ENCODE measurements around the gene DNPH1.

Gene DNPH1

GRCh38 chr6:43193929-43194328 is 35.4 kb downstream of the DNPH1 start:
- Histone ChIP-seq H3K4me3 (ENCODE audit: low read length, poor library complexity, severe bottlenecking) (no peak overlapping the region), H3K9ac (ENCODE audit: low read depth, low read length, poor library complexity, severe bottlenecking) (no peak overlapping the region), H4K20me1 (ENCODE audit: insufficient read depth, low read length, poor library complexity, severe bottlenecking) (no peaks in the 10 kb centered on the region), H3K36me3 (ENCODE audit: insufficient read depth, low read length) (peaks cover 7% of the 10 kb centered on the region; the same call in 1 of the 2 replicates), H3K27me3 (ENCODE audit: insufficient read depth, low read length, poor library complexity, severe bottlenecking) (no peaks in the 10 kb centered on the region), H3K9me2 (replicated peaks; ENCODE audit: low read depth, low read length) (no peaks in the 10 kb centered on the region), H3K4me1 (ENCODE audit: insufficient read depth, low read length, poor library complexity, severe bottlenecking) (no peaks in the 10 kb centered on the region), H3F3A (ENCODE audit: low read depth) (no peaks in the 10 kb centered on the region; the same call in 1 of the 2 replicates), H3K9me3 (ENCODE audit: insufficient read depth, low read depth, low read length) (no peaks in the 10 kb centered on the region), H2AFZ (ENCODE audit: low read length) (no peak overlapping the region), H3K4me2 (ENCODE audit: low read depth, low read length, poor library complexity, severe bottlenecking) (no peak overlapping the region), H3K79me2 (ENCODE audit: insufficient read depth, low read length) (no peaks in the 10 kb centered on the region)
- no peak for TF ChIP-seq CTCF (conservative IDR thresholded peaks at IDR 0.05; ENCODE audit: low read length)
- TF ChIP-seq EZH2phosphoT487 (IDR thresholded peaks at IDR 0.05; ENCODE audit: borderline replicate concordance): no peak

DNA sequence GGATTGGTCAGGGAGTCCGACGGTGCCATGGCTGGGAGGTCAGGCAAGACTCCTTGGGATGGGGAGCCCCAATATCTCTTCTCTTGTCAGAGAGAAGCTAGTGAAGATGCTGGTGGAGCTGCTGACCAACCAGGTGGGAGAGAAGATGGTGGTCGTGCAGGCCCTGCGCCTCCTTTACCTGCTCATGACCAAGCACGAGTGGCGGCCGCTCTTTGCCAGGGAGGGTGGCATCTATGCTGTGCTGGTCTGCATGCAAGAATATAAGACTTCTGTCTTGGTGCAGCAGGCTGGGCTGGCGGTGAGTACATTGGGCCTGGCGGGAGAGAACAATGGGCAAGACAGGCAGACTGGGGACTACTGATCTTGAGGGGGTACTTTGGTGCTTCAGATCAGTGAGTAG is 36.4 kb downstream of the DNPH1 start:
- Histone ChIP-seq H3K27me3 (ENCODE audit: insufficient read depth, low read length, poor library complexity, severe bottlenecking) (no peaks in the 10 kb centered on the region), H4K20me1 (ENCODE audit: insufficient read depth, low read length, poor library complexity, severe bottlenecking) (no peaks in the 10 kb centered on the region), H3K9ac (ENCODE audit: low read depth, low read length, poor library complexity, severe bottlenecking) (no peak overlapping the region), H3K4me2 (ENCODE audit: low read depth, low read length, poor library complexity, severe bottlenecking) (no peak overlapping the region), H3K9me2 (replicated peaks; ENCODE audit: low read depth, low read length) (no peaks in the 10 kb centered on the region), H3K4me1 (ENCODE audit: insufficient read depth, low read length, poor library complexity, severe bottlenecking) (no peaks in the 10 kb centered on the region), H3K4me3 (ENCODE audit: low read length, poor library complexity, severe bottlenecking) (no peak overlapping the region), H3K36me3 (ENCODE audit: insufficient read depth, low read length) (peaks cover 4% of the 10 kb centered on the region; the same call in 1 of the 2 replicates), H2AFZ (ENCODE audit: low read length) (no peak overlapping the region), H3K79me2 (ENCODE audit: insufficient read depth, low read length) (no peaks in the 10 kb centered on the region), H3K9me3 (ENCODE audit: insufficient read depth, low read depth, low read length) (no peaks in the 10 kb centered on the region), H3F3A (ENCODE audit: low read depth) (no peaks in the 10 kb centered on the region; the same call in 1 of the 2 replicates)
- TF ChIP-seq CTCF (conservative IDR thresholded peaks at IDR 0.05; ENCODE audit: low read length): no peak
- TF ChIP-seq EZH2phosphoT487 (IDR thresholded peaks at IDR 0.05; ENCODE audit: borderline replicate concordance): no peak

DNA sequence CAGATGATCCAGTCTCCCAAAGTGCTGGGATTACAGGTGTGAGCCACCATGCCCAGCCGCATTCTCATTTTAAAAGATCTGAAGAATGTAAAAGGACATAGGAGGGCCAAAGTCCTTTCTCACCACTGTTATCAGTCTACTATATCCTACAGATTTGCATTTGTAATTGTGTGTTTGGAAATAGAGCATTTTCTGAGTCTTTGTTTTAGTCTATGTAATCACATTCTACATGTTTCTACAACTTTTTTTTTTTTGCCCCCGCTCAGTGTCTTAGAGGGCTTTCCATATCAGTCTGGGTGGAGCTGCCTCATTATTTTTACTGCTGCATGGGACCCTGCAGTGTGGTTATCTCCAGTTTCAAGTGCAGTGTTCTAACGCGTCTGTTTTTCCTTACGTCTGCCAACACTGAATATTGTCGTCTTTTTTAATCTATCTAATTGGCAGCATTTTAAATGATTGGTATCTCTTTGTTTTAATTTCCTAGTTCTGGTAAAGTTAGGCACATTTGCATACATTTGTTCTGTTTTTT is 39.4 kb downstream of the DNPH1 start:
- Histone ChIP-seq H3K4me3 (ENCODE audit: low read length, poor library complexity, severe bottlenecking) (no peak overlapping the region), H3K9me3 (ENCODE audit: insufficient read depth, low read depth, low read length) (no peaks in the 10 kb centered on the region), H3K36me3 (ENCODE audit: insufficient read depth, low read length) (peaks cover 16% of the 10 kb centered on the region; the same call in 1 of the 2 replicates), H3K4me2 (ENCODE audit: low read depth, low read length, poor library complexity, severe bottlenecking) (no peak overlapping the region), H3K9ac (ENCODE audit: low read depth, low read length, poor library complexity, severe bottlenecking) (no peak overlapping the region), H3K4me1 (ENCODE audit: insufficient read depth, low read length, poor library complexity, severe bottlenecking) (peaks cover 15% of the 10 kb centered on the region), H3K79me2 (ENCODE audit: insufficient read depth, low read length) (peaks cover 10% of the 10 kb centered on the region; the same call in 1 of the 2 replicates), H3K27me3 (ENCODE audit: insufficient read depth, low read length, poor library complexity, severe bottlenecking) (no peaks in the 10 kb centered on the region), H3F3A (ENCODE audit: low read depth) (no peaks in the 10 kb centered on the region; the same call in 1 of the 2 replicates), H4K20me1 (ENCODE audit: insufficient read depth, low read length, poor library complexity, severe bottlenecking) (no peaks in the 10 kb centered on the region), H2AFZ (ENCODE audit: low read length) (no peak overlapping the region), H3K9me2 (replicated peaks; ENCODE audit: low read depth, low read length) (no peaks in the 10 kb centered on the region)
- no peak for TF ChIP-seq CTCF (conservative IDR thresholded peaks at IDR 0.05; ENCODE audit: low read length)
- TF ChIP-seq EZH2phosphoT487 (IDR thresholded peaks at IDR 0.05; ENCODE audit: borderline replicate concordance): no peak
